Measurements from ENCODE around the gene SIGLEC1. TPM values are rescaled to one million over a fixed set of nuclear protein-coding genes. Genes with fewer than 3 reads are reported as not detected.
A peak's percentile ranks its signal among the peaks of the same experiment; 100 is the strongest.

SIGLEC1 gene
- total RNA-seq, 1 donor from 2014 or later: 6.4 TPM

GRCh38 chr20:3729811-3730540 is 17.6 kb upstream of the SIGLEC1 start:
- H3K27ac ChIP-seq (replicated peaks): peak overlapping the region; percentile 95
- no peaks in the 10 kb centered on the region for H3K36me3 ChIP-seq
- DNase-seq: peak; percentile 54
- peaks cover 82% of the 10 kb centered on the region for H3K4me1 ChIP-seq
- no peaks in the 10 kb centered on the region for H3K9me3 ChIP-seq (replicated peaks)
- intact Hi-C loops (cut with micrococcal nuclease): no loop called here
- no peak overlapping the region for H3K4me3 ChIP-seq
- TF ChIP-seq CTCF (IDR thresholded peaks at IDR 0.05; ENCODE audit: borderline replicate concordance): no peak
- H3K27me3 ChIP-seq (ENCODE audit: low read depth): peaks cover 64% of the 10 kb centered on the region

- Histone ChIP-seq H3K36me3 (no peaks in the 10 kb centered on the region), H3K4me3 (no peak overlapping the region), H3K27ac (replicated peaks) (peak overlapping the region; percentile 95), H3K9me3 (replicated peaks) (no peaks in the 10 kb centered on the region), H3K27me3 (ENCODE audit: low read depth) (peaks cover 64% of the 10 kb centered on the region), H3K4me1 (peaks cover 78% of the 10 kb centered on the region)
- DNase-seq: no peak
- intact Hi-C loops (cut with micrococcal nuclease): no loop called here
- TF ChIP-seq CTCF (IDR thresholded peaks at IDR 0.05; ENCODE audit: borderline replicate concordance): no peak
Observed at GRCh38 chr20:3729378-3729777, 17.0 kb upstream of the SIGLEC1 start.

- Histone ChIP-seq H3K4me1 (peaks cover 73% of the 10 kb centered on the region), H3K27ac (replicated peaks) (peak overlapping the region; percentile 95), H3K36me3 (no peaks in the 10 kb centered on the region), H3K9me3 (replicated peaks) (no peaks in the 10 kb centered on the region), H3K4me3 (no peak overlapping the region), H3K27me3 (ENCODE audit: low read depth) (peaks cover 64% of the 10 kb centered on the region)
- no peak for DNase-seq
- intact Hi-C loops (cut with micrococcal nuclease): no loop called here
- no peak for TF ChIP-seq CTCF (IDR thresholded peaks at IDR 0.05; ENCODE audit: borderline replicate concordance)
Observed at GRCh38 chr20:3728876-3729275, 16.5 kb upstream of the SIGLEC1 start.

GRCh38 chr20:3728354-3728753 is 16.0 kb upstream of the SIGLEC1 start:
- intact Hi-C loops (cut with micrococcal nuclease): no loop called here
- Histone ChIP-seq H3K27me3 (ENCODE audit: low read depth) (peaks cover 63% of the 10 kb centered on the region), H3K36me3 (no peaks in the 10 kb centered on the region), H3K4me1 (peaks cover 68% of the 10 kb centered on the region), H3K27ac (replicated peaks) (peak overlapping the region; percentile 95), H3K9me3 (replicated peaks) (no peaks in the 10 kb centered on the region), H3K4me3 (no peak overlapping the region)
- TF ChIP-seq CTCF (IDR thresholded peaks at IDR 0.05; ENCODE audit: borderline replicate concordance): no peak
- DNase-seq: no peak

DNA sequence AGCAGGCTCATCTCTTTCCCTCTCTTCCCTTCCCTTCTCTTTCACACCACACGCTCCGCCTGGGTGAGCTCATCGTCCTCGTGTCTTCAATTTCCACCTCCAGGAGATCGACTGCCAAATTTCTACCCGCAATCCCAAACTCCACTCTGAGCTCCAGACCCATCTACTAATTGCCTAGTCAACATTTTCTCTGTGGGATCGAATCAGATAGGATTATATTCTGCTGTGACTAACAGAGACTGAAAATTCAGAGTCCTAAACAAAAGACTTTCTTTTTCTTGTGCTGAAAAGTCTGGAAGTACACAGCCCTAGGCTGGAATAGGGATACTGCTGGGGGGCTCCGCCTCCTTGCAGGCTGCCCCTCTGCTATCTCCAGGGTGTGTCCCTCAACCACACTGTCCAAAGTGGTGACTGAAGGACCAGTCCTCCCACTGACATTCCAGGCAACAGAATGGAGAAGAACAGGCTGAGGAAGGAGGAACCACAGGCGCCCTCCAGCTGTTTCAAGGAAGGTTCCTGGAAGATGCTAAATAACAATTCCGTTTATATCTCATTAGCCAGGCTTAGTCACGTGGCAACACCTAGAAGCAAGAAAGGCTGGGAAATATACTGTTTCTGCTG is 15.1 kb upstream of the SIGLEC1 start:
- Histone ChIP-seq H3K27me3 (ENCODE audit: low read depth) (peaks cover 55% of the 10 kb centered on the region), H3K4me1 (peaks cover 62% of the 10 kb centered on the region), H3K4me3 (peak overlapping the region; percentile 17), H3K27ac (replicated peaks) (peak overlapping the region; percentile 95), H3K36me3 (no peaks in the 10 kb centered on the region), H3K9me3 (replicated peaks) (no peaks in the 10 kb centered on the region)
- DNase-seq: no peak
- TF ChIP-seq CTCF (IDR thresholded peaks at IDR 0.05; ENCODE audit: borderline replicate concordance): no peak
- intact Hi-C loops (cut with micrococcal nuclease): no loop called here

All from left ventricle myocardium inferior (tissue), 1 donor.